Ectodermal cell (in vitro differentiated cells): ENCODE results near the gene LTBP3.

Source experiments
- H3K27ac ChIP-seq: 2 replicates; pipeline ENCODE4 v1.7.0; 2013; ENCODE audit warnings: mild to moderate bottlenecking, low read depth, low read length; ENCODE audit not compliant: insufficient read depth, poor library complexity, severe bottlenecking
- H3K27me3 ChIP-seq: 2 replicates; pipeline ENCODE4 v1.7.0; 2013; ENCODE audit warnings: mild to moderate bottlenecking, low read length; ENCODE audit not compliant: insufficient read depth, control insufficient read depth, poor library complexity, severe bottlenecking
- H3K36me3 ChIP-seq: one replicate; pipeline ENCODE4 v1.7.0; 2013; ENCODE audit warnings: low read length; ENCODE audit not compliant: control insufficient read depth, insufficient read depth
- H3K4me1 ChIP-seq: one replicate; pipeline ENCODE4 v1.7.0; 2013; ENCODE audit warnings: low read length; ENCODE audit not compliant: control insufficient read depth, insufficient read depth
- H3K4me3 ChIP-seq: 2 replicates; pipeline ENCODE4 v1.7.0; 2013; ENCODE audit warnings: low read depth, low read length, control low read depth; ENCODE audit not compliant: insufficient read depth
- H3K9me3 ChIP-seq: 2 replicates; pipeline ENCODE4 v1.7.0; 2013; ENCODE audit warnings: mild to moderate bottlenecking, low read length, moderate library complexity; ENCODE audit not compliant: control insufficient read depth
- WGBS, 2 experiments: methylation state at CpG; one replicate each; pipeline ENCODE4 v1.1.7; 2013; ENCODE audit warnings: missing lambda C conversion rate in 2 of 2; 5-methylcytosine and 5-hydroxymethylcytosine counted together

The LTBP3 gene

DNA sequence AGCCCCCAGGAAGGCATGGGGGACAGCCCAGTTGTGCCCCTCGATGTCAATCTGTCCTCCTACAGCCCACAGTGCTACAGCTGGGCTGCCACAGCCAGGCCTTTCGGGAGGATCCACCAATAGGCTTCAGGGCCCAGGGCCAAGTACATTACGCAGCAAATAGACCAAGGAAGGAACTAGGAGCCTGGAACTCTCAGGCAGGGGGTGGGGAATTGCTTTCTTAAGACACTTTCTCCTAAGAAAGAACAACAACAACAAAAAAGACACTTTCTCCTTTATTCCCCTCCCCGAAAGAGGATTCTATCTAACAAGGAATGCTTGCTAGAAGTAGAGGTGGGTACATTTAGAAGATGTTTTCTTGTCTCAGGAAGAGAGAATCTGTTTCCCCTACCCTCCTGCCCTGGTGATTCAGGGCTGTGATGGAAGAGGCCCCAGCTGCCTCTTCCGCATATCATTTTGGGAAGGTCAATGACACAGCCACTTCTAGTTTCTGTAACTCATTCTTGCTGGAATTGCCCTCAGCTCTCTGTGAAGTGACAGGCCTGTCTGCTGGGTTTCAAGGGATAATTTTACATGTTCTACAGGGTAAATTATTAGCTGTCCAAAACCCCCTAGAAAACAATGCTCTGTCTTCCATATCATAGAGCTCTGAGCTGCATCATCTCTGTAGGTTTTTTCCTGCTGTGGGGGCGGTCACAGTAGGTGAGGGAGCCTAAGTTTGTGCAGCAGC lies 65.4 kb downstream of the LTBP3 start:
- H3K27me3 ChIP-seq, result no peaks in the 10 kb centered on the region
- peaks cover 64% of the 10 kb centered on the region for H3K4me1 ChIP-seq
- WGBS, 2 experiments, result 75 to 77% methylated on average over 5 of the region's 6 CpGs
- H3K27ac ChIP-seq, result no peak overlapping the region
- no peak overlapping the region for H3K4me3 ChIP-seq
- H3K36me3 ChIP-seq, result no peaks in the 10 kb centered on the region
- no peaks in the 10 kb centered on the region for H3K9me3 ChIP-seq

DNA sequence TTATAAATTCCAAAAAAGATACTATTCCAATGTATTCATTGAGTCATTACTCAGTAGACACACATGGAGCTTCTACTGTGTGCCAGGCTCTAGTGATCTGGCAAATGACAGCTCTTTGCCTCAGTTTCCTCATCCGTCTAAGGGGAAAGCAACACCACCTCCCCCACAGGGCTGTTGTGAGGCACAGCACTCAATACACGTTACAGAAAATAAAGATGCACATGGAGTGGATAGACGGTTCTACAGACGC lies 65.8 kb downstream of the LTBP3 start:
- Histone ChIP-seq H3K27ac (no peak overlapping the region), H3K4me3 (no peak overlapping the region), H3K9me3 (no peaks in the 10 kb centered on the region), H3K36me3 (no peaks in the 10 kb centered on the region), H3K4me1 (peaks cover 65% of the 10 kb centered on the region), H3K27me3 (no peaks in the 10 kb centered on the region)
- WGBS, 2 experiments, result 81 to 90% methylated on average over 4 of the region's 4 CpGs

DNA sequence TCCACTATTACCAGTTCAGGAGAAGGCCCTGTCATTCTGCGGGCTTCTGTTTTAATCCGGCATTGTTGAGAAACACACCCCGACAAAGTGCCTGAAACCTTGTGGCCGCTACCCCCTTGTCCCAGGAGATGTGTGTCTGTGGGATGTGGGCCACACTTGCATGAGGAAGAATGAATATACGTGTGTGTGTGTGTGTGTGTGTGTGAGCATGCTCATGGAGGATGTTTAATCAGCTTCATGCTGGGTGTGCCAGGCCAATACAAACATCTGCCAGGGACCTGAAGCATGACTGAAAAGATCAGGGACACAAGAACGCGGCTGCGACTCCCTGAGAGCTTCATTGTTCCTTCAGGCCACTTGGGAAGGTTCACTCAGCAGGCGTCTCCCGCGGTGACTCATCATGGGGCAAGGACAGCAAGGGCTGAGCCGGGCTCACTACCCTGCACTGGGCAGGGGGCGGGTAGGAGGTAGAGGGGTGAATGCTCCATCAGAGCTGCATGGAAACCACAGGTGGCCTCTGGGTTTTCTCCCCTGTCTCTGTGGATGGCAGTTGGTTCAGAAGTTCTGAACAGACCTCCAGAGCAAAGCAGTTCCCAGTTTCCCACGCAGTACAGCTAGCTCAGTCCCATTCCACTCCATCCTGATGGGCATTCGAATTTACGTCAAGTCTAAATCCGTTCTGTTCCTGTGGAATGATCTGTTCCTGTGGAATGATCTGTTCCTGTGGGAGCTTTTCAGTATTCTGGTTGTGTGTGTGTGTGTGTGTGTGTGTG lies 66.4 kb downstream of the LTBP3 start:
- Histone ChIP-seq H3K27me3 (no peaks in the 10 kb centered on the region), H3K4me3 (no peak overlapping the region), H3K9me3 (no peaks in the 10 kb centered on the region), H3K36me3 (no peaks in the 10 kb centered on the region), H3K27ac (peak overlapping the region; percentile 18), H3K4me1 (peaks cover 68% of the 10 kb centered on the region)
- 40 to 41% methylated on average over 17 of the region's 17 CpGs for WGBS, 2 experiments

DNA sequence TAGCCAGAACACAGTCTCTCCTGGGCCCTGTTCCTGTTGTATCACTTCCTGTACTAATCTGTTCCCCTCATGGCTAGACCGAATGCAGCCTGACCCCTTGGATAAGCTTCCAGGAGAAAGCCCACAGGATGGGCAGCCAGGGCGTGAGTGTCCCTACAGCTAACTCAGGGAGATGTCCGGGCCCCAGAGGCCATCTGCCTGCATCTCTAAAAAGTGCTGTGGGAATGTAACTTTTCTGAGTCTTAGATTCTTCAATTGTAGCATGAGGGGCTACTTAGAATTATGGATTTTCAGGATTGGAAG lies 67.0 kb downstream of the LTBP3 start:
- Histone ChIP-seq H3K27me3 (no peaks in the 10 kb centered on the region), H3K36me3 (no peaks in the 10 kb centered on the region), H3K4me3 (no peak overlapping the region), H3K9me3 (no peaks in the 10 kb centered on the region), H3K4me1 (peaks cover 69% of the 10 kb centered on the region), H3K27ac (no peak overlapping the region)
- WGBS, 2 experiments, result 93 to 94% methylated on average over 3 of the region's 3 CpGs

DNA sequence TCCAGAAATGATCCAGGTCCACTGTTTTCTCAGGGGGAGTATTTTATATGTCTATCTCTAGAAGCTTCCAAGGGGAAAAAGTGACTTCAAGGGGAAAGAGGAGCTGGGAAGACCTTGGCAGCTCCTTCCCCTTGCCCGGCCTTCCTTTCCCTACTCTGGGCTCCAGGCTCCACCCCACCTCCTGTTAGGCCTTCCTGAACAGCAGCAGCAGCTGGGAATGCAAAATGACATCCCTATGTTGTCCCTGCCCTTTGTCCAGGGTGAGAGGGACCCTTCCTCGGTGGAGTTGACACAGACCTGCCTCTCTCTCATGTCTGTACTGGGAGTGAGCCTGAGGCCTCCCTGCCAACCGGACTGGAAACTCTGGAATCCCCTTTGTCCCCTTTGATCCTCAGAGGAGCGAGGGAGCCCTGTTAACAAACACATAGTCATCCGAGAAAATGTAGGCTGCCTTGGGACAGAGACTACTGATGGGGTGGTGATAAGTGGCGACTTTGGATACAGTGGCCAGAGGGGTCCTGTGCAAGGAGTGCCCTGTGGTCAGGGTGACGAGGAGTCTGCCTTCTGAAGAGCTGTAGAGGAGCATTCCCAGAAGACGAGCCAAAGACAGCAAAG lies 68.3 kb downstream of the LTBP3 start:
- H3K27ac ChIP-seq, result peak overlapping the region; percentile 99
- no peaks in the 10 kb centered on the region for H3K27me3 ChIP-seq
- peaks cover 80% of the 10 kb centered on the region for H3K4me1 ChIP-seq
- H3K9me3 ChIP-seq, result no peaks in the 10 kb centered on the region
- no peak overlapping the region for H3K4me3 ChIP-seq
- 50% methylated on average over 8 of the region's 8 CpGs for WGBS, 2 experiments
- no peaks in the 10 kb centered on the region for H3K36me3 ChIP-seq

DNA sequence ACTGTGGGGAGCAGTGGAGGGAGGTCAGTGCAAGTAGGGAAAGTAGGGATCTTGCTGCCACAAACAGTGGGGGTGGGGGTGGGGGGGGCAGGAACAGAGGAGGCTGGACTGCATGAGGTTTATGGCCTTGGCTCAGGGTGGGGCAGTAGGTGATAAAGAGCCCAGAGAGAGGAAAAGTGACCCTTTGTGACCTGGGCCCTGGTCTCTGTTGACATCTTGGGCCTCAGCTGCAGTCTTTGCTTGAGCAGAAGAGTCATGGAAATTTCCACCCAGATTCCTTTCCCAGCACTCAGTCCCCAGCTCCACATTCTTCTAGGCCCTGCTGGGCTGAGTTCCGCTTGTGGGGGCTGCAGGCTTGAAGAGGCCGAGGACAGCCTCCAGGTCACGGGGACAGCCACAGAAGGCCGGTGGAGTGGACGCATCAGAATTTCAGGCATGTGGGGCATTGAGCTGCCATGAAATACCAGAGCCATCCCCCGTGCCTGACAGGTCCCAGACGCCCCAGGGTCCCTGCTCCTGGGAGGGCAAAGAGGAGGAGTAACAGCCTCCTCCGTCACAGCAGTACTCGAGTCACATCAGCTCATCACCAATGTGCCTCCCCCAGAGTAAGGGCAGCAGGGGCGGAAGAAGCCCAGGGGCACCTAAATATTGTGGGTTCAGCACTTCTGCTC lies 69.0 kb downstream of the LTBP3 start:
- H3K4me1 ChIP-seq, result peaks cover 80% of the 10 kb centered on the region
- 26 to 32% methylated on average over 10 of the region's 10 CpGs for WGBS, 2 experiments
- no peaks in the 10 kb centered on the region for H3K36me3 ChIP-seq
- H3K27ac ChIP-seq, result peak overlapping the region; percentile 99
- H3K27me3 ChIP-seq, result no peaks in the 10 kb centered on the region
- H3K4me3 ChIP-seq, result no peak overlapping the region
- H3K9me3 ChIP-seq, result no peaks in the 10 kb centered on the region
